ENCODE results near the gene CSF1R. TPM values are rescaled to one million over a fixed set of nuclear protein-coding genes. Genes with fewer than 3 reads are reported as not detected.

CSF1R gene
- total and polyA plus RNA-seq, 2 donors from 2014 or later, result 7.5 to 55.8 TPM

GRCh38 chr5:150057511-150057910, 28.8 kb downstream of the CSF1R start:
- no peak overlapping the region for H3K27ac ChIP-seq (ENCODE audit: low read depth in 2 of 2, low read length in 2 of 2)
- H3K4me1 ChIP-seq (ENCODE audit: control insufficient read depth in 2 of 3, insufficient read depth in 2 of 3, low read depth in 1 of 3, low read length in 3 of 3), result no peaks in the 10 kb centered on the region
- H3K4me3 ChIP-seq (ENCODE audit: low read length in 3 of 3), result no peak overlapping the region
- DNase-seq, result no peak
- no peaks in the 10 kb centered on the region for H3K9me3 ChIP-seq (ENCODE audit: control insufficient read depth in 2 of 3, insufficient read depth in 1 of 3, low read length in 3 of 3)
- no peaks in the 10 kb centered on the region for H3K27me3 ChIP-seq (ENCODE audit: control insufficient read depth, insufficient read depth, low read length)
- no peak for FAIRE-seq
- intact Hi-C loops (cut with DNase I), result no loop called here
- H3K9ac ChIP-seq (ENCODE audit: low read length in 3 of 3), result no peak overlapping the region
- peaks cover 0 to 20% (median 9%) of the 10 kb centered on the region in 3 donors for H3K36me3 ChIP-seq (ENCODE audit: control insufficient read depth in 2 of 3, insufficient read depth in 3 of 3, low read length in 3 of 3)
- TF ChIP-seq, protein P1, sequence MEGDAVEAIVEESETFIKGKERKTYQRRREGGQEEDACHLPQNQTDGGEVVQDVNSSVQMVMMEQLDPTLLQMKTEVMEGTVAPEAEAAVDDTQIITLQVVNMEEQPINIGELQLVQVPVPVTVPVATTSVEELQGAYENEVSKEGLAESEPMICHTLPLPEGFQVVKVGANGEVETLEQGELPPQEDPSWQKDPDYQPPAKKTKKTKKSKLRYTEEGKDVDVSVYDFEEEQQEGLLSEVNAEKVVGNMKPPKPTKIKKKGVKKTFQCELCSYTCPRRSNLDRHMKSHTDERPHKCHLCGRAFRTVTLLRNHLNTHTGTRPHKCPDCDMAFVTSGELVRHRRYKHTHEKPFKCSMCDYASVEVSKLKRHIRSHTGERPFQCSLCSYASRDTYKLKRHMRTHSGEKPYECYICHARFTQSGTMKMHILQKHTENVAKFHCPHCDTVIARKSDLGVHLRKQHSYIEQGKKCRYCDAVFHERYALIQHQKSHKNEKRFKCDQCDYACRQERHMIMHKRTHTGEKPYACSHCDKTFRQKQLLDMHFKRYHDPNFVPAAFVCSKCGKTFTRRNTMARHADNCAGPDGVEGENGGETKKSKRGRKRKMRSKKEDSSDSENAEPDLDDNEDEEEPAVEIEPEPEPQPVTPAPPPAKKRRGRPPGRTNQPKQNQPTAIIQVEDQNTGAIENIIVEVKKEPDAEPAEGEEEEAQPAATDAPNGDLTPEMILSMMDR (IDR thresholded peaks at IDR 0.05; ENCODE audit: borderline replicate concordance, extremely low read depth, insufficient read depth), result no peak

GRCh38 chr5:150057052-150057451, 29.3 kb downstream of the CSF1R start:
- Histone ChIP-seq H3K9me3 (ENCODE audit: control insufficient read depth in 2 of 3, insufficient read depth in 1 of 3, low read length in 3 of 3) (no peaks in the 10 kb centered on the region), H3K4me3 (ENCODE audit: low read length in 3 of 3) (no peak overlapping the region), H3K36me3 (ENCODE audit: control insufficient read depth in 2 of 3, insufficient read depth in 3 of 3, low read length in 3 of 3) (peaks cover 0 to 23% (median 11%) of the 10 kb centered on the region in 3 donors), H3K27ac (ENCODE audit: low read depth in 2 of 2, low read length in 2 of 2) (no peak overlapping the region), H3K9ac (ENCODE audit: low read length in 3 of 3) (no peak overlapping the region), H3K27me3 (ENCODE audit: control insufficient read depth, insufficient read depth, low read length) (no peaks in the 10 kb centered on the region), H3K4me1 (ENCODE audit: control insufficient read depth in 2 of 3, insufficient read depth in 2 of 3, low read depth in 1 of 3, low read length in 3 of 3) (no peaks in the 10 kb centered on the region)
- TF ChIP-seq, protein P1 (IDR thresholded peaks at IDR 0.05; ENCODE audit: borderline replicate concordance, extremely low read depth, insufficient read depth), result no peak
- no peak for DNase-seq
- intact Hi-C loops (cut with DNase I), result no loop called here
- FAIRE-seq, result no peak

- no peak for DNase-seq
- no peak overlapping the region for H3K27ac ChIP-seq (ENCODE audit: low read depth in 2 of 2, low read length in 2 of 2)
- no peak overlapping the region for H3K9ac ChIP-seq (ENCODE audit: low read length in 3 of 3)
- H3K9me3 ChIP-seq (ENCODE audit: control insufficient read depth in 2 of 3, insufficient read depth in 1 of 3, low read length in 3 of 3), result no peaks in the 10 kb centered on the region
- H3K4me3 ChIP-seq (ENCODE audit: low read length in 3 of 3), result no peak overlapping the region
- peaks cover 0 to 33% (median 21%) of the 10 kb centered on the region in 3 donors for H3K36me3 ChIP-seq (ENCODE audit: control insufficient read depth in 2 of 3, insufficient read depth in 3 of 3, low read length in 3 of 3)
- intact Hi-C loops (cut with DNase I), result no loop called here
- TF ChIP-seq, protein P1 (IDR thresholded peaks at IDR 0.05; ENCODE audit: borderline replicate concordance, extremely low read depth, insufficient read depth), result no peak
- no peaks in the 10 kb centered on the region for H3K4me1 ChIP-seq (ENCODE audit: control insufficient read depth in 2 of 3, insufficient read depth in 2 of 3, low read depth in 1 of 3, low read length in 3 of 3)
- no peaks in the 10 kb centered on the region for H3K27me3 ChIP-seq (ENCODE audit: control insufficient read depth, insufficient read depth, low read length)
- no peak for FAIRE-seq
These were observed 30.3 kb downstream of the CSF1R start for GRCh38 chr5:150056075-150056443.

Measured in kidney (tissue), 14 donors.